Stimulated activated naive CD8-positive, alpha-beta T cell treated with anti-CD3 and anti-CD28 coated beads, Interleukin-15, Interleukin-2, amounts not matched to agents 100 ng/mL and 50 ng/mL, for 24 hours (primary cell): Measurements from ENCODE around the gene FLT1.

Experiments used
- H3K27ac Mint-ChIP-seq: one replicate; pipeline ENCODE4 v1.8.0; 2021; ENCODE audit warnings: mild to moderate bottlenecking, mixed read lengths
- H3K27me3 Mint-ChIP-seq: one replicate; pipeline ENCODE4 v1.8.0; 2021; ENCODE audit warnings: mixed read lengths
- H3K36me3 Mint-ChIP-seq: one replicate; pipeline ENCODE4 v1.8.0; 2021; ENCODE audit warnings: low read depth, mixed read lengths
- H3K4me1 Mint-ChIP-seq: one replicate; pipeline ENCODE4 v1.8.0; 2021; ENCODE audit warnings: low read depth, mixed read lengths
- H3K4me3 Mint-ChIP-seq: one replicate; pipeline ENCODE4 v1.8.0; 2021; ENCODE audit warnings: mild to moderate bottlenecking, mixed read lengths
- H3K9me3 Mint-ChIP-seq: one replicate; pipeline ENCODE4 v1.8.0; 2021; ENCODE audit warnings: mixed read lengths

FLT1 gene

GRCh38 chr13:28273919-28274318 is 221.0 kb downstream of the FLT1 start:
- H3K27me3 Mint-ChIP-seq, result no peaks in the 10 kb centered on the region
- peaks cover 52% of the 10 kb centered on the region for H3K36me3 Mint-ChIP-seq
- no peak overlapping the region for H3K27ac Mint-ChIP-seq
- H3K4me3 Mint-ChIP-seq, result no peak overlapping the region
- peaks cover 10% of the 10 kb centered on the region for H3K4me1 Mint-ChIP-seq
- no peaks in the 10 kb centered on the region for H3K9me3 Mint-ChIP-seq

GRCh38 chr13:28271056-28271840 is 223.7 kb downstream of the FLT1 start:
- peaks cover 30% of the 10 kb centered on the region for H3K4me1 Mint-ChIP-seq
- H3K27me3 Mint-ChIP-seq, result no peaks in the 10 kb centered on the region
- H3K27ac Mint-ChIP-seq, result no peak overlapping the region
- peaks cover 8% of the 10 kb centered on the region for H3K9me3 Mint-ChIP-seq
- H3K36me3 Mint-ChIP-seq, result peaks cover 71% of the 10 kb centered on the region
- no peak overlapping the region for H3K4me3 Mint-ChIP-seq

DNA sequence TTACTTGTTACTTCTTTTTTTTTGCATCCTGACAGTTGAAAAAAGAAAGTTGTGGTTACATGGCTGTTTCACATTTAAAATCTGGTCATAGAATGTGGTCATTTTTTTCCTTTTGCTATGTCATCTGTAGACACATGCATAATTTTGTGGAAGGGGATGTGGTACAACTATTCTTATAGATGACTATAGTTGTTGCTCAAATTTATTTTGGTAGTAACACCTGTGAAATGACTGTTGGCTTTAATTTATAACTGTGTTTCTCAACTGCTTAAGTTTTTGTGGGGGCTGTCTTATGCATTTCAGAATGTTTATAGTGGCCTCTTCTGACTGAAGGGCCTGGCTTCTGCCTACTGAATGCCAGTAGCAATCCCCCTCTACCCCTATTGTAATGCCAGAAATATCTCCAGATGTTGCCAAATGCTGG is 226.1 kb downstream of the FLT1 start:
- Mint-ChIP-seq H3K36me3 (peaks cover 67% of the 10 kb centered on the region), H3K9me3 (peaks cover 8% of the 10 kb centered on the region), H3K27me3 (no peaks in the 10 kb centered on the region), H3K4me3 (peak overlapping the region; percentile 54), H3K27ac (peak overlapping the region; percentile 78), H3K4me1 (peaks cover 30% of the 10 kb centered on the region)

GRCh38 chr13:28267497-28267896 is 227.4 kb downstream of the FLT1 start:
- no peaks in the 10 kb centered on the region for H3K27me3 Mint-ChIP-seq
- peaks cover 8% of the 10 kb centered on the region for H3K9me3 Mint-ChIP-seq
- peaks cover 30% of the 10 kb centered on the region for H3K4me1 Mint-ChIP-seq
- no peak overlapping the region for H3K4me3 Mint-ChIP-seq
- H3K36me3 Mint-ChIP-seq, result peaks cover 76% of the 10 kb centered on the region
- peak overlapping the region; percentile 43 for H3K27ac Mint-ChIP-seq

GRCh38 chr13:28258417-28258816 is 236.5 kb downstream of the FLT1 start:
- peaks cover 12% of the 10 kb centered on the region for H3K4me1 Mint-ChIP-seq
- peaks cover 45% of the 10 kb centered on the region for H3K36me3 Mint-ChIP-seq
- no peaks in the 10 kb centered on the region for H3K9me3 Mint-ChIP-seq
- no peak overlapping the region for H3K4me3 Mint-ChIP-seq
- no peaks in the 10 kb centered on the region for H3K27me3 Mint-ChIP-seq
- no peak overlapping the region for H3K27ac Mint-ChIP-seq

GRCh38 chr13:28257305-28257704 is 237.6 kb downstream of the FLT1 start:
- H3K9me3 Mint-ChIP-seq, result no peaks in the 10 kb centered on the region
- H3K4me3 Mint-ChIP-seq, result no peak overlapping the region
- H3K4me1 Mint-ChIP-seq, result peaks cover 19% of the 10 kb centered on the region
- peak overlapping the region; percentile 37 for H3K27ac Mint-ChIP-seq
- H3K36me3 Mint-ChIP-seq, result peaks cover 43% of the 10 kb centered on the region
- no peaks in the 10 kb centered on the region for H3K27me3 Mint-ChIP-seq

DNA sequence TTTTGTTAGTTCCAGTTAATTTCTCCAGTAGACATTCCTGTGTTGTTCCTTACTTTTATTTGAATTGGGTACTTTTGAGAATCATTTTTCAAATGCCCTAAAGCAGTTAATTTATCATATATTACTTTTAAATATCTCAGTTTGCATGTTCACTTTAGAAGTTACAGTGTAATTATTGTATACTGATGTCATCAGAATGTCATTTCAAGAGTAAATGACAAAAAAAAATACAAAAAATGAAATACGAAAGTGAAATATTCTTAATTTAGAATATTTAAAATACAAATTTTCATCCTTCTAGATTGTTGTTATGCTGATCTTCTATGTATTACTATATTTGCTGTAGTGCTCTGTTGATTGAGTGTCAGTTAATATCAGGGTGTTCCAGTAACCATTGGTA is 242.4 kb downstream of the FLT1 start:
- Mint-ChIP-seq H3K4me3 (no peak overlapping the region), H3K27ac (no peak overlapping the region), H3K27me3 (no peaks in the 10 kb centered on the region), H3K36me3 (peaks cover 61% of the 10 kb centered on the region), H3K9me3 (no peaks in the 10 kb centered on the region), H3K4me1 (peaks cover 60% of the 10 kb centered on the region)

GRCh38 chr13:28251466-28251865 is 243.5 kb downstream of the FLT1 start:
- H3K27ac Mint-ChIP-seq, result peak overlapping the region; percentile 73
- no peaks in the 10 kb centered on the region for H3K27me3 Mint-ChIP-seq
- peak overlapping the region; percentile 14 for H3K4me3 Mint-ChIP-seq
- H3K36me3 Mint-ChIP-seq, result peaks cover 62% of the 10 kb centered on the region
- peaks cover 2% of the 10 kb centered on the region for H3K9me3 Mint-ChIP-seq
- H3K4me1 Mint-ChIP-seq, result peaks cover 71% of the 10 kb centered on the region

- peaks cover 5% of the 10 kb centered on the region for H3K9me3 Mint-ChIP-seq
- no peaks in the 10 kb centered on the region for H3K27me3 Mint-ChIP-seq
- no peak overlapping the region for H3K27ac Mint-ChIP-seq
- H3K4me1 Mint-ChIP-seq, result peaks cover 80% of the 10 kb centered on the region
- H3K36me3 Mint-ChIP-seq, result peaks cover 64% of the 10 kb centered on the region
- no peak overlapping the region for H3K4me3 Mint-ChIP-seq
These were observed 244.4 kb downstream of the FLT1 start for GRCh38 chr13:28250542-28250941.
